Stimulated activated CD4-positive, alpha-beta T cell treated with anti-CD3 and anti-CD28 coated beads, Interleukin-1b, Interleukin-23, amount 100 ng/mL, for 24 hours (primary cell): ENCODE data around the gene MAP2K3.
"Not testable (repeated sequence)": the region's sequence is repeated elsewhere in the genome, so short reads cannot be mapped to it uniquely, and the experiment has no call there.

ENCODE experiments used
- DNase-seq, 4 experiments: peaks; one replicate each; pipeline ENCODE4 v3.0.0-alpha.2; 2020; ENCODE audit warnings: low read depth in 4 of 4, low spot score in 1 of 4

Gene MAP2K3

DNA sequence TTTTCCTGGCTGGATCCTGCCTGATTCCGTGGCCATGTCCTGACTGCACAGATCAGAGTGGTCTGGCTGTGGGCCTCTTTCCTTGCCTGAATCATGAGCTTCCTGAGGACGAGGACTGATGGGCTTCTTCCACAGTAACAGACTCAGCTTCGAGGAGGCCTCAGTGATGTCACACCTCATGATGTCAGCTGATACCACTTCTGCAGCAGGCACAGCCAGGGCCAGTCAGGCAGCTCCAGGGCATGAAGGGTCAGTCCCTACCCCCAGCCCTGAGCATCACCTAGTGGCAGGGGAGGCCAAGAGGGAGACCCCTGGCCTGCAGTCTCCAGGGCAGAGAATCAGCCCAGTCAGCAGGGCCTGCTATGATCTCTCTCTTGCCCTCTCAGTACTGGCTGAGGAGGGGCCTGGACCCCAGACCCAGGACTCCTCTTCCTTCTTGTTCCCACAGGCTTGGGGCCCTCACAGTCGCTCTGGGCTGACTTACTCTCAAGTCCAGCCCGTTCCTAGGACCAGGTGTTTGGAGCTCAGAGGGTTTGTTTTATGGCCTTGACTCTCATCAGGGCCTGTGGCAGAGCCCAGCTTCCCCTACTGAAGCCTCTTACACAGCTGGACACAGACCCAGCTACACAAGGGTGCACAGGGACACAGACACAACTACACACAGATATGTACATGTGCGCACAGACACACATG, 65.0 kb downstream of the MAP2K3 start:
- DNase-seq, result not testable (repeated sequence)

GRCh38 chr17:21350495-21350894, 66.0 kb downstream of the MAP2K3 start:
- not testable (repeated sequence) for DNase-seq

DNA sequence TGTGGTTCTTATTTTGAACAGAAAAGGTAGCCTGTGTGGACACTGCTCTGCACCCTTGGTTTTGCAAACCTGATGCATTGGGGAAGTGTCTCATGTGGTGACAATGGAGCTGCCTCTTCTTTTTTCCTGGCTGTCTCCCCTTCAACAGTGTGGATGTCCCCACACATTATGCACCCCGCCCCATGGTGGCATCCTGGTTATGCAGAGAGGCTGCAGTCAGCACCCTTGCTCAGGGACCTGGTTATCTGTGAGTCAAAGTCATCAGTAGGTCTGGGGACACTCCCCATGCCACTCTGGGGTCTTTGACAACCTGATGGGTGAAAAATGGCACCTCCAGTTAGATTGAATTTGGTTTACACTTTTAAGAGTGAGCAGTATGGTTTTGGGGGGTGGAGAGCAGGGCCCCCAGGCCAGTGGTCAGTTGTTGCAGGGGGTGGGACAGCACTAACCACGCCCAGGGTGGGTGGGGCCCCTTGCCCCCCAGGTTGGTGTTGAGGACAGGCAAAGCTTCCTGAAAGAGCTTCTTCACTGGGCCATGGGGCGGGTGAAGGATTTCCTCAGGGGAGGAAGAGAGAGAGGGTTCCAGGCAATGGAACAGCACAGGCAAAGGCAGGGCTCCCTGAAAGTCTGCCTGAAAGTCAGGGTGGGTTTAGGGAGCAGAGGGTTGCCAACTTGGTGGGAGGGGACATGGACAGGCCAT, 67.0 kb downstream of the MAP2K3 start:
- no peak for DNase-seq

- no peak for DNase-seq
Observed at GRCh38 chr17:21352221-21352980, 67.9 kb downstream of the MAP2K3 start.

DNA sequence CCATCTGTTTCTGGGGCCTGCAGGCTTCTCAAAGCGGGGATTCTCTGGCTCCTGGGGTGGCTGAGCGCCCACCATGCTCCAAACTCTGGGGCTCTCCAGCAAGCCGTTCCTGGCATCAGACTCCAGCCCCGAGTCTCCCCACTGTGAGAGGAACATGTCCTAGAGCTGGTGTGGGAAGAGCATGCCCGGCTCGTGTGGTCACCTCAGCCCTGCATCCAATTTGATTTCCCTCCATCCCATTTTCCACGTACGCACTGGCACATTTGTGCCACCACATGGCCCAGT, 68.4 kb downstream of the MAP2K3 start:
- no peak for DNase-seq

- no peak for DNase-seq
Observed at GRCh38 chr17:21353326-21354010, 69.0 kb downstream of the MAP2K3 start.

DNA sequence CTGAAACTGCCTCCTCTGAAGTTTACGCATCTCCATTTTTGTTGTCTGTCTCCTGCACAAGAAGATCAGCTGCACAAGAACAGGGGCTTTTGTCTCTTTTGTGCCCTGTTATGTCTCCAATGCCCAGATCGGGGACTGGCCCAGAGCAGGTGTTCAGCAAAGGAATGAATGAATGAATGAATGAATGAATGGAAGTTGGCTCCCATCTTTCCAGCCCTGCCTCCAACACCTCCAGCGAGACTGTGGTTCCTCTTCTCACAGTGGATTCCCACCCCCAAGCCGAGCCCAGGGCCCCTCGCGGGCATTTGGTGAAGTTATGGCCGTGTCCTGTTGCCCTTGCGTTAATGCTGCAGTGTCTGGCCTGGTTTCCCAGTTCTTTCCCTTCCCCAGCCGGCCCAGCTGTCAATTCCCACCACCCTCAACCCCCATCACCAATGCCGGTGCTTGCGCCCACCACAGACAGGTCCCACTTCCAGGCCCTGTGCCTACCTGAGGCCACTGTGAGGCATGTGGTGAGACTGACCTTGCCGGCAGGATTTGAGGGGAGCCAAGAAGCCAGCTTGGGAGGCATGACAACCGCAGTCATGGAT, 70.4 kb downstream of the MAP2K3 start:
- no peak for DNase-seq

- DNase-seq, result no peak
Observed at GRCh38 chr17:21355586-21355985, 71.1 kb downstream of the MAP2K3 start.

DNA sequence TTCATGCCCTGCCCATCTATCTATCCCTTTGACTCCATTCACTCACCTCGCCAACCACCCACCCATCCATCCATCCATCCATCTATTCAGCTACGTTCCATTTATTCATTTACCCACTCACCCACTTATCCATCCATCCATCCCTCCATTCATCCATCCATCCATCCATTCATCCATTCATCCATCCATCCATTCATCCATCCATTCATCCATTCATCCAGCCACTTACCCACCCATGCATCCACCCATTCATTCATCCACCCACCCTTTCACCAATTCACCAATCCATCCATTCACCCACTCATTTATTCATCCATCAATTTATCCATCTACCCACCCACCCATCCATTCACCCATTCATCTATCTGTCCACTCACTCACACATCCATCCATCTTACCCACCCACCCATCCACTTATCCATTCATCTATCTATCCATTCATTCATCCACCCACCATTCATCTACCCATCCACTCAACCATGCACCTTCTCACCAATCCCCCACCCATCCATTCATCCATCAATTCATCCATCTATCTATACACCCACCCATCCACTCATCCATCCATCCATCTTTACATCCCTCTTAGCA, 72.1 kb downstream of the MAP2K3 start:
- DNase-seq, result no peak

- no peak for DNase-seq
Observed at GRCh38 chr17:21357281-21357680, 72.8 kb downstream of the MAP2K3 start.

GRCh38 chr17:21357696-21358656, 73.5 kb downstream of the MAP2K3 start:
- no peak for DNase-seq

DNA sequence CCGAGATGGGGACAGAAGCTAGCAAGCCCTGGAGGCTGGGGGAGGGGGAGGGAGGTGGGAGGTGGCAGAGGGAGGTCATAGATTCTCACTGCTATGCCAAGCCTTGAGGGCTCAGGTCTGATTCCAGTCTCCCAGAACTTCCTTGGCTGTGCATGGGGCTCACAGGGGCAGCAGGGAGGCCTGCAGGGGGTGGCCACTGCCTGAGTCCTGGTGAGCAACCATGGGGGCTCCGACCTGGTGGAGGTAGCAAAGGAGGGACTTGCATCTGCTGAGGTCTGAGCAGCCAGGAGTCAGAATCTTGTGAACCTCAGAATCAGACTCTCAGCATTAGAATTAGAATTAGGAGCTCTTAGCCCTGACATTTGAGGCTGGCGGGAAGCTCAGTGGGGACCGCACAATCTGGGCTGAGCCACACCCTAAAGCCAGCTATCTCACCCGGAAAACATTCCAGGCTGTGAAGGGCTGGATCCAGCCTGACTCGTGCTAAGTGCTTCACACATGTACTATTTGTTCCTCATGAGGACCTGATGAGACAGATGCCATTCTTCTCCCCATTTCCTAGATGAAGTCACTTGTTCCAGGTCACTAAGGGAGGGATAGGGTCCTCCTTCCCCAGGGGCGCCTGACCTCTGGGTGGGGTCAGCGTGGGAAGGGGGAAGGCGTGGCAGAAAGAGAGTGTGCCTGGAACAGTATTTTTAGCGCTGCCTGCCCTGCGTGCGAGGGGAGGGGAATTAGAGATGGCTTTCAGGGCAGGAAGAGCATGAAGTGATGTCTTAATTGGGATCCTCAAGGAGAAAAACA, 74.4 kb downstream of the MAP2K3 start:
- DNase-seq, result no peak

- no peak for DNase-seq
Observed at GRCh38 chr17:21359483-21359840, 75.0 kb downstream of the MAP2K3 start.

DNA sequence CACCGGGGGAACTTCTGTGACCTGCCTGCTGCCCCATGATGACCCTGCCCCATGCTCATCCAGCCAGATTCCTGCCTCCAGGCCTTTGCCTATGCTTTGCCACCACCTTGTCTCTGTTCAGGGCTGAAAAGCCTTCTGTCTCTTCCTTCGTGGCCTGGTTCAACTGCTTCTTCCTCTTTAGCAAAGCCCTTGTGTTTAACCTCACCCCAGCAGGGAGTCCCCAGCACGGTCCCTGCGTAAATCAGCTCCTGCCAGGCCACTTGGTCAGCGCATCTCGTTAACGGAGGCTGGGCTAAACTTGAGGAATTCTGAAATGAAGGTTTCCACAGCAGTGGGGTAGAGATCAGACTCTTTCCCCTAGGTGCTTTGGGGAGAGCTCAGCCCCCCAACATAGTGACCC, 75.5 kb downstream of the MAP2K3 start:
- no peak for DNase-seq

DNA sequence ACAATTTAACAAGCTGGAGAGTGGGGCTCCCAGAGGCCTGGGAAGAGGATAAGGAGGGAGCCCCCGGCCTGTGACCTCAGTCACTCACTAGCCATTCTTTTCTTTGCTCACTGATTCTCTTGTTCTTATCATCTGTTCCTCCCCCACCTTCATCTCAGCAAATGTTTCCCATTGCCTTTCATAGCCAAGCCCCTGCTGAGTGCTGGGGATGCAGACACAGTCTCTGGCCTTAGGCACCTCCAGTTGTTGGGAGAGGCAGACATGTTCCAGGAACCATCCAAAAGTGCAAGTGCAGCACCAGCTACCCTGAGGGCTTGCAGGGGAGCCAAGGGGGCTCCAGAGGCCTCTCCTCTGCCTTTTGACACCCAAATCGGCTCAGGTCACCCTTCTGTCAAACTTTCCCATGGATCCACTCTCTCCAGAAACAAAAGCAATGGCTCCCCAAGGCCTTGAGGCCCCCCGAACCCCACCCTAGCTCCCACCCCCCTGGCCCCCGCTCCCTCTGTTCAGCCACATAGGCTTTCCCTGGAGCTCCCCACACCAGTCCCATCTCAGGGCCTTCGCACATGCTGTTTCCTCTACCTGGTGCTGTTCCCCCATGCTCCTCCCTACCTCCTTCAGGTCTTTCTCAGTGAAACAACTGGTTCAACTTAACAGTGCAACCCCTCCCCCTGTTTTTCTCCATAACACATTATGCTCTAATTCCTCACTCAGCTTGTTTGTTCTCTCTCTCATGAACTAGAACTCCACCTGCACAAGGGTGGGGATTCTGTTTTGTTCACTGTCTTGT, 76.7 kb downstream of the MAP2K3 start:
- no peak for DNase-seq

DNA sequence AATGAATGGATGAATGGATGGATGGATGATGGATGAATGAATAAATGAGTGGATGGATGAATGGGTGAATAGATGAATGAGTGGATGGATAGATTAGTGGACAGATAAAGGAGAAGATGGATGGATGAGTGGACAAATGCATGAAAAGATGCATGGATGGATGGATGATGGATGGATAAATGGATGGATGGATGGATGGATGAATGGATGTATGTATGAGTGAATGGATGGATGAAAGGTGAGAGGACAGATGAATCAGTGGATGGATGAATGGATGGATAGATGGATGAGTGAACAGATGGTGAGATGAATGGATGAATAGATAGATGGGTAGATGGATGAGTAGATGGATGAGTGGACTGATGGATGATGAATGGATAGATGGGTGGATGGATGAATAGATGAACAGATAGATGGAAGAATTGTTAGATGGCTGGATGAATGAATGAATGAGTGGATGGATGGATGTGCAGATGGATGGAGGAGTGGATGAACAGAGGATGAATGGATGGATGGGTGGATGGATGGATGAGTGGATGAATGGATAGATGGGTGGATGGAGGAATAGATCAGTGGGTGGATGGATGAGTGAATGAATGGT, 77.9 kb downstream of the MAP2K3 start:
- DNase-seq, result no peak

GRCh38 chr17:21363776-21364642, 79.5 kb downstream of the MAP2K3 start:
- DNase-seq, result no peak
